Pancreas (tissue), 10 donors: ENCODE results near the gene IL36B. TPM values are rescaled to one million over a fixed set of nuclear protein-coding genes. Genes with fewer than 3 reads are reported as not detected.

ENCODE experiments used
- ATAC-seq, 4 donors: fragments of 200-7000 bp; cut with Tn5 transposase; one replicate each; pipeline versions ENCODE4 v1.8.0 to v1.9.1; 2020; ENCODE audit warnings: mild to moderate bottlenecking in 4 of 4, moderate library complexity in 4 of 4
- DNase-seq, 6 donors: peaks; one replicate each; pipeline ENCODE4 v3.0.0-alpha.2; 2020
- FAIRE-seq: peaks from 2 replicates; lab custom pipeline; 2012; peaks lifted over from hg19 to GRCh38; lab: Jason Lieb, UNC
- H3K27ac ChIP-seq, 4 donors: fragments of 200-600 bp; sonication (generic); 1 replicate in 3 of 4; 2 replicates in 1 of 4; pipeline versions ENCODE4 v1.5.0 to v1.8.0; 2020
- H3K27me3 ChIP-seq, 4 donors: fragments of 200-600 bp; one replicate each; pipeline ENCODE4 v1.8.0; 2021
- H3K36me3 ChIP-seq, 3 donors: fragments of 200-600 bp; sonication (generic) in 1 of 3; one replicate each; pipeline versions ENCODE4 v1.5.0 to v1.8.0; 2020 to 2021
- H3K4me1 ChIP-seq, 3 donors: fragments of 200-600 bp; one replicate each; pipeline ENCODE4 v1.8.0; 2021
- H3K4me3 ChIP-seq, 4 donors: fragments of 200-600 bp; sonication (generic) in 2 of 4; one replicate each; pipeline versions ENCODE4 v1.5.0 to v1.8.0; 2020 to 2021
- H3K9me3 ChIP-seq, 4 donors: fragments of 200-600 bp; one replicate each; pipeline ENCODE4 v1.8.0; 2021
- CTCF ChIP-seq, 4 donors: fragments of 200-600 bp; sonication (generic) in 3 of 4; IDR thresholded peaks; one replicate each; pipeline versions ENCODE4 v1.5.0 to v1.8.0; 2021; ENCODE audit warnings: antibody characterized with exemption in 4 of 4
- WGBS, 2 donors: extraction: QIAGEN DNeasy Blood & Tissue Kit; methylation state at CpG; one replicate each; pipeline ENCODE4 v1.1.7; 2013; 5-methylcytosine and 5-hydroxymethylcytosine counted together
- intact Hi-C, 3 donors: fragments of 100-400 bp; cut with DNase I; formaldehyde crosslinking; loops; one replicate each; pipeline versions ENCODE4 v1.11.1 to v1.14.2; 2022
- polyA plus RNA-seq, 2 donors: library from polyadenylated mRNA; stranded (reverse); fragments of 200-250 nt; gene quantifications; one replicate each; pipeline ENCODE4 v1.2.3, GENCODE V29; 2013
- total RNA-seq, 6 donors: library from RNA; stranded (reverse); fragmentation: NEBNext Ultra II Directional in 4 of 6; extraction: Animal tissue kit (Norgen Biotek cat#: 25700) in 4 of 6; gene quantifications; one replicate each; pipeline versions ENCODE4 v1.2.1 to v1.2.4, GENCODE V29; 2021 to 2023
- donor health status: healthy with polysubstance abuse.
- donor health status: DM: no; HTN: no; CAD: no; lungs with moderate emphysema.
- donor health status: DM: no; HTN: no; CAD: no.
- donor health status: control.
- donor health status: control.
- donor health status: Bipolar disorder and iron deficiency.
- donor health status: DM: yes; HTN: yes; CAD: no.
- donor health status: DM: no; HTN: no; CAD: no.
- donor health status: DM: no; HTN: no; CAD: no.
- donor health status: DM: yes; HTN: yes; CAD: no.

Gene IL36B
- total and polyA plus RNA-seq, 8 donors: not detected

DNA sequence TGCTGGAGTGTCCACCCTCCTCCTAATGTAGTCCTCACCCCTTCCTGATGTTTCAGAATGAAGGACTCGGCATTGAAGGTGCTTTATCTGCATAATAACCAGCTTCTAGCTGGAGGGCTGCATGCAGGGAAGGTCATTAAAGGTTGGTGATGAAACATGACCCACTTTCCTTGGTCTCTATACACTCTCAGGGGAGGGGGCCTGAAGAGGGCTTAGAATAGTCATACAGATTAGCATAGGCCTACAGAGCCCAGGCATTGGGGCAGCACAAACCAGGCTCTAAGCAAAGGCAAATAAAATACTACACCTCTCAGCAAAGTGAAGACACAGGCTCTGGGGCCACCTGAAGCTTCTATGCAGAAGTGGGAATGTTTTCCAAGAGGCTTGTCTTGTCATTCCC lies 8.1 kb upstream of the IL36B start:
- H3K9me3 ChIP-seq: no peaks in the 10 kb centered on the region
- no peaks in the 10 kb centered on the region for H3K4me1 ChIP-seq
- DNase-seq (no peak), FAIRE-seq (no peak), ATAC-seq (no peak)
- H3K4me3 ChIP-seq: no peak overlapping the region
- 80 to 89% methylated on average over 1 of the region's 1 CpG for WGBS, 2 donors
- H3K27ac ChIP-seq: no peak overlapping the region
- no peak for TF ChIP-seq CTCF (IDR thresholded peaks at IDR 0.05)
- intact Hi-C loops: no loop called here
- H3K27me3 ChIP-seq: no peaks in the 10 kb centered on the region
- H3K36me3 ChIP-seq: no peaks in the 10 kb centered on the region

GRCh38 chr2:113060396-113060795 lies 7.7 kb upstream of the IL36B start:
- Histone ChIP-seq H3K9me3 (no peaks in the 10 kb centered on the region), H3K4me3 (no peak overlapping the region), H3K36me3 (no peaks in the 10 kb centered on the region), H3K27me3 (no peaks in the 10 kb centered on the region), H3K4me1 (no peaks in the 10 kb centered on the region), H3K27ac (no peak overlapping the region)
- WGBS, 2 donors: 73 to 82% methylated on average over 4 of the region's 4 CpGs
- FAIRE-seq: no peak
- no peak for DNase-seq
- intact Hi-C loops: no loop called here
- TF ChIP-seq CTCF (IDR thresholded peaks at IDR 0.05): no peak
- no peak for ATAC-seq

DNA sequence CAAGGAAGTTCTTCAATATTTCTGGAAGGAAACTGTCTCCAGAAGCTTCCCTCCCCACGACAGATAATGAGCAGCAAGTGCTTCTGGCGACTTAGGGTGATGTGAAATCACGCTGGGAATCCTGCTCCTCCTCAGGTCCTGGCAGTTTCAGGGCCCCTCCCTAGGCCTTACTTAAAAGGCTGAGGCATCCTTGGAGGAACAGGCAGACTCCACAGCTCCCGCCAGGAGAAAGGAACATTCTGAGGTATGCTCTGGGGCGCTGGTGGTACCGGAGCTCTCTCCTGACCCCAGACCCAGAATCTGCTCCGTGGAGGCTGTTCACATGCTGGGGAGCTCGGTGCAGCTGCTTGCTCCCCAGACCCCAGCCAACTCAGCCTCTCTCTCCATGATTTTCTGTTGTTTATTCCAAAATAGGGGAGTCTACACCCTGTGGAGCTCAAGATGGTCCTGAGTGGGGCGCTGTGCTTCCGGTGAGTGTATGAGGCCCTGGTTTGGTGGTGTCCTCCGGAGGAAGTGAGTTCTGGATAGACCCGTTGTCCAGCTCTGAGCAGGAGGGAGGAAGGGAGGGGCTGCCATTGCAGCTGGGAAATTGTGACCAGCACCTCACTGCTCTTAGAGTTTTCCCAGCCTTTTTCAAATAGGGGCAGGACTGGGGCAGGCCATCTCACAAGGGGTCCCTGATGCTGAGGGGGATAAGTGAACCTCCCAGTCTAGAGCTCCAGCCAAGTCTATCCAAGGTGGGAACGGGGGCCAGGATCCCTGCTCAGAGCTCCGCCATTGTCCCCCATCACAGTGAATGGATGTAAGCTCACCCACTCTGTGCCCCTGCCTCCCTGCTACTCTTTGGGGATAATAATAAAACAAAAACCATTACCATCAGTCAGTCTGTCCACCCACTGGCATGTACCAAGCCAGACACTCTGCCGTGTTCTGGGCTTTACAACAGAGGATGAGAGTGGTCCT lies 6.6 kb upstream of the IL36B start, which contains the start of gene IL36RN:
Gene IL36RN (plus strand): TSS at position 201 of the 963 bp plus-strand sequence. CDS start 241 bp downstream, at position 442.
- no peak for FAIRE-seq
- intact Hi-C loops: no loop called here
- 72 to 83% methylated on average over 15 of the region's 15 CpGs for WGBS, 2 donors
- TF ChIP-seq CTCF (IDR thresholded peaks at IDR 0.05): no peak
- Histone ChIP-seq H3K4me3 (no peak within 1 kb of the TSS), H3K27me3 (no peaks in the 10 kb centered on the region), H3K36me3 (no peaks in the 10 kb centered on the region), H3K9me3 (no peaks in the 10 kb centered on the region), H3K4me1 (no peaks in the 10 kb centered on the region), H3K27ac (no peak within 1 kb of the TSS)
- ATAC-seq: no peak
- DNase-seq: no peak

- Histone ChIP-seq H3K36me3 (no peaks in the 10 kb centered on the region), H3K4me3 (no peak overlapping the region), H3K9me3 (no peaks in the 10 kb centered on the region), H3K27ac (no peak overlapping the region), H3K4me1 (no peaks in the 10 kb centered on the region), H3K27me3 (no peaks in the 10 kb centered on the region)
- no peak for DNase-seq
- intact Hi-C loops: no loop called here
- no peak for TF ChIP-seq CTCF (IDR thresholded peaks at IDR 0.05)
- WGBS, 2 donors: 50 to 70% methylated on average over 2 of the region's 2 CpGs
- no peak for FAIRE-seq
- no peak for ATAC-seq
Observed at GRCh38 chr2:113058411-113058994, 5.8 kb upstream of the IL36B start.
